HG03575 (cell line): Measurements from ENCODE around the gene CDC20B.

ENCODE experiments used
- ATAC-seq: cut with Tn5 transposase; IDR thresholded peaks from one replicate; pipeline ENCODE4 v1.9.1; 2021; ENCODE audit not compliant: unreplicated experiment, insufficient number of reproducible peaks, low FRiP score; ENCODE audit errors: extremely low read depth

The CDC20B gene

DNA sequence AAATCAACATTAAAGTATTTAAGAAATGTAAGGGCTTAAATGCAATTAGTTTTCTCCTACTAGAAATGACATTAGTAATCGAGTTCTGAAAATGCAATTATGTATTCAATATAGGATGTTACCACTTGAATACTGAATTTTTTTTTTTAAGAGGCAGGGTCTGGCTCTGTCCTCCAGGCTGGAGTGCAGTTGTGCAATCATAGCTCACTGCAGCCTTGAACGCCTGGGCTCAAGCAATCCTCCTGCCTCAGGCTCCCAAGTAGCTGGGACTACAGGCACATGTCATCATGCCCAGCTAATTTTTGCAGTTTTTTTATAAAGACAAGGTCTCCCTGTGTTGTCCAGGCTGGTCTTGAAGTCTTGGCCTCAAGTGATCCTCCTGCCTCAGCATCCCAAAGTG lies 1.5 kb downstream of the CDC20B start:
- ATAC-seq: no peak

- no peak for ATAC-seq
These were observed 10.3 kb downstream of the CDC20B start for GRCh38 chr5:55162666-55163065.

- ATAC-seq: no peak
These were observed 12.3 kb downstream of the CDC20B start for GRCh38 chr5:55160493-55161209.

GRCh38 chr5:55159763-55160492 lies 13.0 kb downstream of the CDC20B start, which contains the start of gene GPX8:
Gene GPX8 (plus strand): TSS chr5:55160171. CDS start chr5:55160193, 22 bp downstream.
- ATAC-seq: no peak

DNA sequence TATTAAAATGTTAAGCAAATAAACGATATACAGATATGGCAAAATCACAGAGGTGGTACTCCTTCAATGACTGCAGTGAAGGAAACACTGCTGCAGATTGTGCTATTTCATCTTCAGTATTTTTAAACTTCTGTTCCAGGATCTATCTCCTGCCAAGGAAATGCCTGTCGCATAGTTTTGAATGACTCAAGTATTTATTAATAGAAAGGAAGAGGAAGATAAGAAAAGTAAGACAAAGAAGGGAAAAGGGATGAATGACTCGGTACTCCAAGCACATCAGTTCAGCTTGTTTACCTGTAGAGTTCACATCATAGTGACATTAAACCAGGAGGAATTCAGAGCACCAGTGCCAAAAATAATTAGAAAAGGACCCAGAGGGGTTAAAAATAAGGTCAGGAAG lies 18.1 kb downstream of the CDC20B start:
- ATAC-seq: no peak

DNA sequence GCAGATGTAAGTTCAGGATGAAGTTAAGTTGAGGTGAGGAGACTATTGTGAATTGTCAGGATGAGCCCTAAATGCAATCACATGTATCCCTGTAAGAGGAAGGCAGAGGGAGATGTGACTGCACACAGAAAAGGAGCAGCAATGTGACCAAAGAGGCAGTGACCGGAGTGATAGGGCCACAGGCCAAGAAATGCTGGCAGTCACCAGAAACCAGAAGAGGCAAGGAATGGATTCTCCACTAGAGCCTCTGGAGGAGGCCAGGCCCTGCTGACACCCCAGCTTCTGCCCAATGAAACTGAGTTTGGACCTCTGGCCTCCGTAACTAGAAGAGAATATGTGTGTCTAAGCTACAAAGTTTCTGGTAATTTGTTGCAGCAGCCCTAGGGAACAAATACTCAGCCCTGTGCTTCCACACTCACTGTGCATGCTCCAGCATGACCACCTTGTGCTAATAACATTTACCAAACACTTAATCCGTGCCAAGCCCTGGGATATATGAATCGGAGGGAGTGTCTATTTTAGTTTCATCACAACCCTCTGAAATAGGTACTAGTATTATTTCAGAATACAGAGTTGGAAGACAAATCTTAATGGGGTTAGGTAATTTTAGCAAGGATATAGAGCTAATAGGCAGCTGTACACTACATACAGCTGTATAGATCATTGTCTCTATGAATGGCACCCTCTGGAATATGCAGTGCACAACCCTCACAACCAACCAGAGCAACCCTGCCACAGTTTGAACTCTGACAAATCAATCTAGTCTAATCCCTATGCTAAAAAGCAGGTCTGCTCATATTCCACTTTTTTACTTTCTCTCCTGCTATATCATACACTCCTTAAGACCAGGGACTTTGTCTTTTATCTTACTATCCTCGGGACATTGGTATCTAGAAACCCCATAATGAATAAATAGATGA lies 20.8 kb downstream of the CDC20B start:
- no peak for ATAC-seq

DNA sequence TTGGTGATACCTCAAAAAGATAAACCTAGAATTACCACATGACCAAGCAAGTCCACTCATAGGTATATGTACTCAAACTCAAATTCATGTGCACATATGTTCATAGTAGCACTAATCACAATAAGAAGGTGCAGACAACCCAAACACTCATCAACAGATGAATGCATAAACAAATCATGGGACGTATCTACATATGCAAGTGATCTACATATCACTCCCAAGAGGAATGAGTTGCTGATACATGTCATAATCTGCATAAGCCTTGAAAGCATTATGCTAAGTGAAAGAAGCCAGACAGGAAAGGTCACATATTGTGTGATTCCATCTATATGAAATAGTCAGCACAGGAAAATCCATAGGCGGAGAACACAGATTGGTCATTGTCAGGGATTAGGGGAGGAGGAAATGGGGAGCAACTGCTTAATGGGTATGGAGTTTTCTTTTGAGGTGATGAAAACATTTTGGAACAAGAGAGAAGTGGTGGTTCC lies 23.6 kb downstream of the CDC20B start:
- ATAC-seq: no peak

GRCh38 chr5:55146543-55147151 lies 26.3 kb downstream of the CDC20B start:
- peak; percentile 70 for ATAC-seq

- no peak for ATAC-seq
These were observed 26.9 kb downstream of the CDC20B start for GRCh38 chr5:55146080-55146479.

DNA sequence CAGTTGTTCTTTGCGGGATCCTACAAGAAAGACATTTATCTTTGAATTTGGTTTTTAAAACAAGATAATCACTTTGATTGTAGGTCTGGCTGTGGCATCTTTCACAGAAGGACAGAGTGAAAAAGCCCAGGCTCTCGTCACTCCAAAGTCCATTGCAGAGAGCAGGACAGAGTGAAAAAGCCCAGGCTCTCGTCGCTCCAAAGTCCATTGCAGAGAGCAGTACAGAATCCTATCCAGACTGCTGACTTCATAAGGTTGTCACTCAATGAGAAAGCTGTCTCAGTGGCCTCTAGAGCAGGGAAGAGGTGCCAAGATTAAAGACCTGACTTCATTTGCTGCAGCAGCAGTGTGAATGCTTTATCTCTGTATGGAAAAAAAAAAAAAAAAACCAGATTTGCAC lies 29.4 kb downstream of the CDC20B start:
- no peak for ATAC-seq

- no peak for ATAC-seq
These were observed 30.9 kb downstream of the CDC20B start for GRCh38 chr5:55141945-55142690.

- ATAC-seq: no peak
These were observed 31.9 kb downstream of the CDC20B start for GRCh38 chr5:55140908-55141665.

DNA sequence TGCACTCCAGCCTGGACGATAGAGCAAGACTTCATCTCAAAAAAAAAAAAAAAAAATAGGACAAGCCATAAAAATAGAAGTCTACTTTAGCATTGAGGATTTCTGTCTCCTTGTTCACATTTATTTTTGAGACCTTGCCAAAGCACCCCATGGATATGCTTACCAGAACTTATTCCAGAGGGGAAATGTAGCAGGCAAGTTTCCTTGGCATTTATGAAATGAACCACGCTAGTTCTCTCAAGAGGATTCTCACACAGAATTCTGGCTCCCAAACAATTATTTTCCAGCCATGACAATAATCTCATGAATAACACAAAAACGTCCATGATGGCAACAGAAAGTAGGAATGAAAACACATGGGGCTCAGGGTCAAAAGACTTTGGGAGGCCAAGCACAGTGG lies 36.5 kb downstream of the CDC20B start:
- no peak for ATAC-seq

DNA sequence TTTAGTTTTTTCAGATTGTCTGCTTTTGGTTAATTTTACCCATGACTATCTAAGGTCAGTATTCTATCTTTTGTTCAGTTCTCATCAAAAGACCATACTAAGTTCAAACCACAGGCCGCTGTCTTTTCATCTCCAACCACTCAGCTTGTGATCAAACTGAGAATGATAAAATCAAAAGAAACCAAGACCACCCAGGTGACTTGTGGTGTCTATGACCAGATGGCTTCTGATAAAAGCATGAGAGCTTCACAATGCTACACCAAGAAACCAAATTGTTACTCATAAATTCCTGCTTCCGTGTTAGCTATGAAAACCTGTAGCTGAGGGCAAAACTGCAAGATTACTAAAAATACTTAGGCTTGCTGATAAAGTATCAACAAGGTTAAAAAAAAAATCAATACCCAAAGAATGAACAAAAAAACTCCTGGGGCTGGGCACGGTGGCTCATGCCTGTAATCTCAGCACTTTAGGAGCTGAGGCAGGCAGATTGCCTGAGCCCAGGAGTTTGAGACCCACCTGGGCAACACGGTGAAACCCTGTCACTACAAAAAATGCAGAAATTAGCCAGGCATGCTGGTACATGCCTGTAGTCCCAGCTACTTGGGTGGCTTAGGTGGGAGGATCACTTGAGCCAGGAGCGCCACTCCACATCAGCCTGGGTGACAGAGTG lies 38.8 kb downstream of the CDC20B start:
- no peak for ATAC-seq

GRCh38 chr5:55123365-55123764 lies 49.6 kb downstream of the CDC20B start:
- ATAC-seq: no peak

DNA sequence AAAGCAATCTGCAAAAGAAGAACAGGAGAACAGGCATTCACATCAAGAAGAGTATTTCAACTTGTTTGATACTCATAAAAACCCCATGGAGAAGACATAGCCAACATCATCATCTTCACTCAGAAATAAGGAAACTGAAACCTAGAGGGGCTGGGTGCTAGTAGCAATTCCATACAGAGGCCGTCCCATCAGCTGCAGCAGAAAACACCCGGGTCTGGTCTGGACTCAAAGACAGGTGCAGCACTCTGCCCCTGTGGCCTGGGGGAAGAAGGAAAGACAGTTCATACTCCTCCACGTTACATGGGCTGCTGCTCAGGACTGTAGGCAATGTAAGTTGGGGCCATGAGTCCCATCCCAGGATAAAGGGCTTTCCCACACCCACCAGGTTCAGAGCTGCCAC lies 58.9 kb downstream of the CDC20B start:
- no peak for ATAC-seq

DNA sequence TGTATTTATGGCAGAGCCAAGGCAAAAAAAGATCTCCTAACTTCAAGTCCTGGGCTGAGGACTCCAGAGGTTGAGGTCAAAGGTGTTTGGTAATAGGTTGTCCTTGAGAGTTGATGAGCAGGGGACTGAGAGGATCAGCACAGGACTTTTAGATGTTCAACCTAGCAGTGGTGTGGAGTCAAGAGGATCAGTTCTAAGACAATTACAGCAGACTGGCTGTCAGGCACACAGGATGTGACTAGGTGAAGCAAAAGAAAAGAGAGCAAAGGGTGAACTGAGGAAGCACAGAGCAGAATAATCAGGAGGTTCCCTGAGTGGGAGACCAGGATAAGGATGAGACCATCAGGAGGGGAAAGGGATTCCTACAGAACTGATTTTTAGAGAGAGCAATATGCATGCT lies 59.6 kb downstream of the CDC20B start:
- no peak for ATAC-seq
